ENCODE data around the gene NSD1.
A peak's percentile ranks its signal among the peaks of the same experiment; 100 is the strongest.

Gene NSD1

GRCh38 chr5:177112589-177113220, 20.9 kb upstream of the NSD1 start:
- H3K27ac ChIP-seq = no peak overlapping the region
- TF ChIP-seq CTCF (conservative IDR thresholded peaks at IDR 0.05) = no peak

GRCh38 chr5:177113566-177114424, 19.8 kb upstream of the NSD1 start:
- TF ChIP-seq CTCF (conservative IDR thresholded peaks at IDR 0.05) = peak; percentile 100
- H3K27ac ChIP-seq = no peak overlapping the region

GRCh38 chr5:177116631-177117373, 16.8 kb upstream of the NSD1 start:
- TF ChIP-seq CTCF (conservative IDR thresholded peaks at IDR 0.05) = no peak
- no peak overlapping the region for H3K27ac ChIP-seq

GRCh38 chr5:177117441-177118045, 16.0 kb upstream of the NSD1 start:
- no peak for TF ChIP-seq CTCF (conservative IDR thresholded peaks at IDR 0.05)
- H3K27ac ChIP-seq = no peak overlapping the region

GRCh38 chr5:177122566-177122965, 11.0 kb upstream of the NSD1 start:
- no peak for TF ChIP-seq CTCF (conservative IDR thresholded peaks at IDR 0.05)
- H3K27ac ChIP-seq = no peak overlapping the region

GRCh38 chr5:177123789-177124485, 9.6 kb upstream of the NSD1 start:
- TF ChIP-seq CTCF (conservative IDR thresholded peaks at IDR 0.05) = no peak
- no peak overlapping the region for H3K27ac ChIP-seq
